ENCODE measurements around the gene SRSF9.

- no peak for TF ChIP-seq POLR2A (IDR thresholded peaks at IDR 0.05)
- TF ChIP-seq, protein P1, sequence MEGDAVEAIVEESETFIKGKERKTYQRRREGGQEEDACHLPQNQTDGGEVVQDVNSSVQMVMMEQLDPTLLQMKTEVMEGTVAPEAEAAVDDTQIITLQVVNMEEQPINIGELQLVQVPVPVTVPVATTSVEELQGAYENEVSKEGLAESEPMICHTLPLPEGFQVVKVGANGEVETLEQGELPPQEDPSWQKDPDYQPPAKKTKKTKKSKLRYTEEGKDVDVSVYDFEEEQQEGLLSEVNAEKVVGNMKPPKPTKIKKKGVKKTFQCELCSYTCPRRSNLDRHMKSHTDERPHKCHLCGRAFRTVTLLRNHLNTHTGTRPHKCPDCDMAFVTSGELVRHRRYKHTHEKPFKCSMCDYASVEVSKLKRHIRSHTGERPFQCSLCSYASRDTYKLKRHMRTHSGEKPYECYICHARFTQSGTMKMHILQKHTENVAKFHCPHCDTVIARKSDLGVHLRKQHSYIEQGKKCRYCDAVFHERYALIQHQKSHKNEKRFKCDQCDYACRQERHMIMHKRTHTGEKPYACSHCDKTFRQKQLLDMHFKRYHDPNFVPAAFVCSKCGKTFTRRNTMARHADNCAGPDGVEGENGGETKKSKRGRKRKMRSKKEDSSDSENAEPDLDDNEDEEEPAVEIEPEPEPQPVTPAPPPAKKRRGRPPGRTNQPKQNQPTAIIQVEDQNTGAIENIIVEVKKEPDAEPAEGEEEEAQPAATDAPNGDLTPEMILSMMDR (IDR thresholded peaks at IDR 0.05): no peak
- no peak for TF ChIP-seq EP300 (IDR thresholded peaks at IDR 0.05)
Observed at GRCh38 chr12:120438495-120439198, 30.9 kb downstream of the SRSF9 start.
